ENCODE results near the gene PKHD1. TPM values are rescaled to one million over a fixed set of nuclear protein-coding genes. Genes with fewer than 3 reads are reported as not detected.

PKHD1 gene
- total RNA-seq, 1 donor from 2014 or later = 0.03 TPM

DNA sequence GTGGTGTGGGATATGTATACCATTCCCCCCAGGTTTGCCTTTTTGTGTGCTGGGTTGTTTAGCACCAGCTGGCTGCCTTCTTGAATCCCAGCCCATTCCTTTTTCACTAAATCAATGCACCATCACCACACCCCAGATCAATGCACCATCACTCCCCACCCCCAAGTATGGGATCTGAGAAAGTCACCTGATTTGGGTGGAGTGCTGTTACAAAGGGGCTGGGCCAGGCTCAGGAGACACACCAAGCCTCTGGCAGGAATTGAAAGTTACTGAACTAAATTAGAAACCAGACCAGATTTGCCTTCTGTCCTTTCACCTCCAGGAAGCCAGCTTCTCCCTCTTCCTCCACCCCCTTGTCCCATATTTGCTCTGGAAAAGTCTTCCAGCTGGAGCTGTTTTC lies 19.6 kb upstream of the PKHD1 start:
- no peak for DNase-seq (ENCODE audit: low spot score)
- Mint-ChIP-seq H3K4me3 (ENCODE audit: unreplicated experiment) (no peak overlapping the region), H3K9me3 (ENCODE audit: unreplicated experiment) (no peaks in the 10 kb centered on the region), H3K27me3 (ENCODE audit: unreplicated experiment) (peaks cover 2% of the 10 kb centered on the region), H3K4me1 (ENCODE audit: unreplicated experiment) (no peaks in the 10 kb centered on the region), H3K36me3 (ENCODE audit: low read depth, unreplicated experiment) (no peaks in the 10 kb centered on the region), H3K27ac (ENCODE audit: unreplicated experiment) (no peak overlapping the region)
- TF ChIP-seq, protein P1, sequence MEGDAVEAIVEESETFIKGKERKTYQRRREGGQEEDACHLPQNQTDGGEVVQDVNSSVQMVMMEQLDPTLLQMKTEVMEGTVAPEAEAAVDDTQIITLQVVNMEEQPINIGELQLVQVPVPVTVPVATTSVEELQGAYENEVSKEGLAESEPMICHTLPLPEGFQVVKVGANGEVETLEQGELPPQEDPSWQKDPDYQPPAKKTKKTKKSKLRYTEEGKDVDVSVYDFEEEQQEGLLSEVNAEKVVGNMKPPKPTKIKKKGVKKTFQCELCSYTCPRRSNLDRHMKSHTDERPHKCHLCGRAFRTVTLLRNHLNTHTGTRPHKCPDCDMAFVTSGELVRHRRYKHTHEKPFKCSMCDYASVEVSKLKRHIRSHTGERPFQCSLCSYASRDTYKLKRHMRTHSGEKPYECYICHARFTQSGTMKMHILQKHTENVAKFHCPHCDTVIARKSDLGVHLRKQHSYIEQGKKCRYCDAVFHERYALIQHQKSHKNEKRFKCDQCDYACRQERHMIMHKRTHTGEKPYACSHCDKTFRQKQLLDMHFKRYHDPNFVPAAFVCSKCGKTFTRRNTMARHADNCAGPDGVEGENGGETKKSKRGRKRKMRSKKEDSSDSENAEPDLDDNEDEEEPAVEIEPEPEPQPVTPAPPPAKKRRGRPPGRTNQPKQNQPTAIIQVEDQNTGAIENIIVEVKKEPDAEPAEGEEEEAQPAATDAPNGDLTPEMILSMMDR (IDR thresholded peaks at IDR 0.05; ENCODE audit: unreplicated experiment) = no peak

DNA sequence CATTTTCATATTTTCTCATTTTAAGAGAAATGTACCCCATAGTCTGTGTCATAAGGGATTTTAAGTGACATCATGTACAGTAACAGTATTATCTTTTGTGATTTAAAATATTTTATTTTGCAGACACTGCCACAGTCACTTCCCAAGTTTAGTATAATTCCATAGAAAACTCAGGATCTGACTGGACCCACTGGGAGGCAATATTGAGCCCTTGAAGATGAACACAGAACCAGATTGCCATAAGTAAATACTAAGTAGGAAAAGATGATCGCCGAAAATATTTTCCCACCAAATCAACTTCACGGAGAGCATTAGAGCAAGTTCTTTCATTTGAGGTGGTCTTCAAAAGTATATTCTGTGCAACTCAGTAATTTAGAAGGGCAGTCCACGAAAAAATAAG lies 17.6 kb upstream of the PKHD1 start:
- TF ChIP-seq, protein P1 (IDR thresholded peaks at IDR 0.05; ENCODE audit: unreplicated experiment) = no peak
- Mint-ChIP-seq H3K4me3 (ENCODE audit: unreplicated experiment) (no peak overlapping the region), H3K9me3 (ENCODE audit: unreplicated experiment) (no peaks in the 10 kb centered on the region), H3K36me3 (ENCODE audit: low read depth, unreplicated experiment) (no peaks in the 10 kb centered on the region), H3K27ac (ENCODE audit: unreplicated experiment) (no peak overlapping the region), H3K4me1 (ENCODE audit: unreplicated experiment) (no peaks in the 10 kb centered on the region), H3K27me3 (ENCODE audit: unreplicated experiment) (peaks cover 2% of the 10 kb centered on the region)
- DNase-seq (ENCODE audit: low spot score) = no peak

DNA sequence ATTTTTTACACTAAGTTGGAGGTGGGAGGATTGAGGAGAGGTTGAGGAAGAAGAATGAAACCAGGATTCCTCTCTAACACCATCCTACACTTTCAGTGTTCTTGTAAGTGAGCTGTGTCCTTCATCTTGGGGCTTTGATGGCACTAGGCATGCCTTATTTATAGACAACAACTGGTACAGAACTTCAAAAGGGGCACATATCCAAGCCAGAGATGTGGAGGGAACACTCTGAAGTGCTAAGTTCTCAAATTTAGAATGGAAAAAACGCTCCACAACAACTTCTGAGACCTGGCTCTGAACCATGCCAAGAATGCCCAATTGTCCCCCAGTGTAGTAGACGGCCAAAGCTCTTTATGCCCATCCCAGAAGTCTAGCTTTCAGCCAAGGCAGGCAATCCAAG lies 16.2 kb upstream of the PKHD1 start:
- H3K27me3 Mint-ChIP-seq (ENCODE audit: unreplicated experiment) = peaks cover 2% of the 10 kb centered on the region
- no peaks in the 10 kb centered on the region for H3K36me3 Mint-ChIP-seq (ENCODE audit: low read depth, unreplicated experiment)
- no peak overlapping the region for H3K27ac Mint-ChIP-seq (ENCODE audit: unreplicated experiment)
- no peak for DNase-seq (ENCODE audit: low spot score)
- H3K9me3 Mint-ChIP-seq (ENCODE audit: unreplicated experiment) = no peaks in the 10 kb centered on the region
- no peak overlapping the region for H3K4me3 Mint-ChIP-seq (ENCODE audit: unreplicated experiment)
- TF ChIP-seq, protein P1 (IDR thresholded peaks at IDR 0.05; ENCODE audit: unreplicated experiment) = no peak
- no peaks in the 10 kb centered on the region for H3K4me1 Mint-ChIP-seq (ENCODE audit: unreplicated experiment)

DNA sequence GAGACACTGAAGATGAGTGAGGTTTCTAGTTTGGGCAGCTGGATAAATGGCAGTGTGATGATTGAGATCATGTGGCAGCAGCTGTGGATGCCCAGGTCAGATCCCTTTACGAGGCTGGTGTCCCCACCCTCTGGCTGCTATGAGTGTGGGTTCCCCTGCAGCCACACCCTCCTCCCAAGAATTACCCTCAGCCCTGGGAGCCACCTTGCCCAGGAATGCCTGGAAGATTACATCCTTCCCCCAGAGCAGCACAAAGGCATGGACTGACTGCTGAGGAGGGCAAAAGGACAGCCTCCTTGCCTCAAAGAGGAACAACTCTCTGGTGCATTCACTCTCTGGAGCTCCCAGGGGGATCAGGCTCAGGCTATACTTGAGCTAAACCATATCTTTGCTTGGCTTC lies 15.0 kb upstream of the PKHD1 start:
- Mint-ChIP-seq H3K4me3 (ENCODE audit: unreplicated experiment) (no peak overlapping the region), H3K27me3 (ENCODE audit: unreplicated experiment) (peaks cover 2% of the 10 kb centered on the region), H3K36me3 (ENCODE audit: low read depth, unreplicated experiment) (peaks cover 2% of the 10 kb centered on the region), H3K27ac (ENCODE audit: unreplicated experiment) (no peak overlapping the region), H3K9me3 (ENCODE audit: unreplicated experiment) (peaks cover 2% of the 10 kb centered on the region), H3K4me1 (ENCODE audit: unreplicated experiment) (no peaks in the 10 kb centered on the region)
- TF ChIP-seq, protein P1 (IDR thresholded peaks at IDR 0.05; ENCODE audit: unreplicated experiment) = no peak
- no peak for DNase-seq (ENCODE audit: low spot score)

DNA sequence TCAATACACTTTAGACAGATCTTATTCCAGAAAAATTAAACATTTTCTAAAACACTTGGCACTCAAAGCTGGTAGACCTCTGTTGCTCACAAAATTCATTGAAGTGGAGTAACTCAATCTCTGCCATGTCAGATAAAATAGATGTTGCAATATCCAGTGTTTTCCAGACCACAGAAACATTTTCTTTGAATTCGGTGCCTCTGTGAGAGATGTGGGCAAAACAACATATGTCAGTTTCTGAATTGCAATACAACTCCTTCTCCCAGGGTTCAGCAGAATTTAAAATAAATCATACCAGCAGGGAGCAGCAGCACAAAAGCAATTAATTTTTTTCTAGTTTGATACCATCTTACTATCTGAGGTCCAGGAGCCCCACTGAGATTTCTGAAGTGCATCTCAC lies 11.3 kb upstream of the PKHD1 start:
- no peak overlapping the region for H3K4me3 Mint-ChIP-seq (ENCODE audit: unreplicated experiment)
- TF ChIP-seq, protein P1 (IDR thresholded peaks at IDR 0.05; ENCODE audit: unreplicated experiment) = no peak
- no peak overlapping the region for H3K27ac Mint-ChIP-seq (ENCODE audit: unreplicated experiment)
- H3K9me3 Mint-ChIP-seq (ENCODE audit: unreplicated experiment) = peaks cover 7% of the 10 kb centered on the region
- no peaks in the 10 kb centered on the region for H3K27me3 Mint-ChIP-seq (ENCODE audit: unreplicated experiment)
- H3K4me1 Mint-ChIP-seq (ENCODE audit: unreplicated experiment) = no peaks in the 10 kb centered on the region
- DNase-seq (ENCODE audit: low spot score) = no peak
- H3K36me3 Mint-ChIP-seq (ENCODE audit: low read depth, unreplicated experiment) = peaks cover 5% of the 10 kb centered on the region

Measured in endothelial cell (in vitro differentiated cells).